WTC11 (cell line): ENCODE measurements around the gene TMEM217. TPM values are rescaled to one million over a fixed set of nuclear protein-coding genes. Genes with fewer than 3 reads are reported as not detected.

Experiments
- ATAC-seq: fragments of 200-7000 bp; cut with Tn5 transposase; 2 replicates; pipeline ENCODE4 v1.10.0; 2021; ENCODE audit warnings: mild to moderate bottlenecking, moderate library complexity
- CTCF ChIA-PET: fragments of 300-600 bp; sonication (Branson Sonifier 250); formaldehyde crosslinking; loops from one replicate; lab custom pipeline; 2021; ENCODE audit warnings: antibody characterized with exemption; lab: Charles Lee
- POLR2A ChIA-PET: fragments of 350-600 bp; sonication (Branson Sonifier 250); formaldehyde crosslinking; loops from one replicate; lab custom pipeline; 2021; ENCODE audit warnings: antibody characterized with exemption; lab: Charles Lee
- DNase-seq: peaks from one replicate; pipeline ENCODE4 v3.0.0; 2021; ENCODE audit warnings: low spot score
- H3K27ac Mint-ChIP-seq: 2 replicates; pipeline ENCODE4 v1.8.0; 2021; ENCODE audit warnings: mixed read lengths
- H3K27me3 Mint-ChIP-seq: 2 replicates; pipeline ENCODE4 v1.8.0; 2021; ENCODE audit warnings: low read depth, mild to moderate bottlenecking, moderate library complexity, mixed read lengths
- H3K36me3 Mint-ChIP-seq: 2 replicates; pipeline ENCODE4 v1.8.0; 2021; ENCODE audit warnings: mixed read lengths
- H3K4me1 Mint-ChIP-seq: 2 replicates; pipeline ENCODE4 v1.8.0; 2022; ENCODE audit warnings: mixed read lengths
- H3K4me3 Mint-ChIP-seq: 2 replicates; pipeline ENCODE4 v1.8.0; 2021; ENCODE audit warnings: mild to moderate bottlenecking, moderate library complexity, mixed read lengths
- H3K9me3 Mint-ChIP-seq: 2 replicates; pipeline ENCODE4 v1.8.0; 2021; ENCODE audit warnings: mixed read lengths
- E2F1 ChIP-seq: sonication (generic); formaldehyde crosslinking; IDR thresholded peaks from 2 replicates; pipeline ENCODE4 v1.8.0; 2022; ENCODE audit warnings: mild to moderate bottlenecking, missing genetic modification reagents
- EMX1 ChIP-seq: fragments of 250-450 bp; sonication (Bioruptor Pico); IDR thresholded peaks from 2 replicates; pipeline ENCODE4 v1.8.0; 2021; ENCODE audit warnings: mild to moderate bottlenecking
- ESRRA ChIP-seq: sonication (generic); formaldehyde crosslinking; IDR thresholded peaks from 2 replicates; pipeline ENCODE4 v1.8.1; 2022; ENCODE audit warnings: mild to moderate bottlenecking, missing genetic modification reagents, borderline replicate concordance
- GABPB1 ChIP-seq: sonication (generic); formaldehyde crosslinking; IDR thresholded peaks from 2 replicates; pipeline ENCODE4 v1.8.1; 2023; ENCODE audit warnings: mild to moderate bottlenecking, missing genetic modification reagents
- GRHL2 ChIP-seq: fragments of 250-450 bp; sonication (Bioruptor Pico); IDR thresholded peaks from 2 replicates; pipeline ENCODE4 v1.8.0; 2022; ENCODE audit warnings: mild to moderate bottlenecking, moderate library complexity; ENCODE audit not compliant: insufficient replicate concordance, severe bottlenecking
- HMGA2 ChIP-seq: fragments of 250-450 bp; sonication (Bioruptor Pico); IDR thresholded peaks from 2 replicates; pipeline ENCODE4 v1.4.0; 2021; ENCODE audit warnings: mild to moderate bottlenecking, moderate library complexity
- JUN ChIP-seq: sonication (generic); formaldehyde crosslinking; IDR thresholded peaks from 2 replicates; pipeline ENCODE4 v1.8.0; 2023; ENCODE audit warnings: mild to moderate bottlenecking, missing genetic modification reagents
- NR3C1 ChIP-seq: sonication (generic); formaldehyde crosslinking; conservative IDR thresholded peaks from 2 replicates; pipeline ENCODE4 v1.8.1; 2023; ENCODE audit warnings: low read depth, mild to moderate bottlenecking, missing genetic modification reagents
- SMAD4 ChIP-seq: sonication (generic); formaldehyde crosslinking; IDR thresholded peaks from 2 replicates; pipeline ENCODE4 v1.8.0; 2022; ENCODE audit warnings: mild to moderate bottlenecking, missing genetic modification reagents
- SOX15 ChIP-seq: fragments of 250-450 bp; sonication (Bioruptor Pico); IDR thresholded peaks from 2 replicates; pipeline ENCODE4 v1.9.0; 2021; ENCODE audit warnings: mild to moderate bottlenecking
- STAT6 ChIP-seq: sonication (generic); formaldehyde crosslinking; conservative IDR thresholded peaks from 2 replicates; pipeline ENCODE4 v1.8.1; 2023; ENCODE audit warnings: mild to moderate bottlenecking, low read depth, missing genetic modification reagents, moderate library complexity
- TEAD4 ChIP-seq: sonication (generic); formaldehyde crosslinking; IDR thresholded peaks from 2 replicates; pipeline ENCODE4 v1.8.0; 2022; ENCODE audit warnings: mild to moderate bottlenecking, missing genetic modification reagents
- TP53 ChIP-seq: sonication (generic); formaldehyde crosslinking; IDR thresholded peaks from 2 replicates; pipeline ENCODE4 v1.8.1; 2023; ENCODE audit warnings: mild to moderate bottlenecking, missing genetic modification reagents
- ZNF121 ChIP-seq: sonication (generic); formaldehyde crosslinking; IDR thresholded peaks from 2 replicates; pipeline ENCODE4 v1.8.0; 2023; ENCODE audit warnings: missing genetic modification reagents
- ZNF416 ChIP-seq: fragments of 250-450 bp; sonication (Bioruptor Pico); IDR thresholded peaks from 2 replicates; pipeline ENCODE4 v1.9.0; 2021; ENCODE audit warnings: mild to moderate bottlenecking, inconsistent platforms
- ZNF423 ChIP-seq: fragments of 250-450 bp; sonication (Bioruptor Pico); IDR thresholded peaks from 2 replicates; pipeline ENCODE4 v2.1.2; 2022; ENCODE audit warnings: mild to moderate bottlenecking, moderate library complexity
- ZNF512 ChIP-seq: sonication (generic); formaldehyde crosslinking; IDR thresholded peaks from 2 replicates; pipeline ENCODE4 v1.8.1; 2022; ENCODE audit warnings: missing genetic modification reagents, borderline replicate concordance
- ZNF532 ChIP-seq: fragments of 250-450 bp; sonication (Bioruptor Pico); IDR thresholded peaks from 2 replicates; pipeline ENCODE4 v1.9.0; 2021; ENCODE audit warnings: mild to moderate bottlenecking, borderline replicate concordance
- ZSCAN18 ChIP-seq: fragments of 250-450 bp; sonication (Bioruptor Pico); IDR thresholded peaks from 2 replicates; pipeline ENCODE4 v2.1.2; 2022; ENCODE audit warnings: mild to moderate bottlenecking, moderate library complexity
- total RNA-seq: library from RNA; stranded (reverse); gene quantifications from 3 replicates; pipeline ENCODE4 v1.2.3, GENCODE V29; 2021
- TF ChIP-seq, protein P1 (sequence below): fragments of 250-450 bp; sonication (Bioruptor Pico); IDR thresholded peaks from 2 replicates; pipeline ENCODE4 v1.9.0; 2021; ENCODE audit warnings: mild to moderate bottlenecking

TMEM217 gene
- total RNA-seq, 1 experiment from 2014 or later: 0.61 TPM

DNA sequence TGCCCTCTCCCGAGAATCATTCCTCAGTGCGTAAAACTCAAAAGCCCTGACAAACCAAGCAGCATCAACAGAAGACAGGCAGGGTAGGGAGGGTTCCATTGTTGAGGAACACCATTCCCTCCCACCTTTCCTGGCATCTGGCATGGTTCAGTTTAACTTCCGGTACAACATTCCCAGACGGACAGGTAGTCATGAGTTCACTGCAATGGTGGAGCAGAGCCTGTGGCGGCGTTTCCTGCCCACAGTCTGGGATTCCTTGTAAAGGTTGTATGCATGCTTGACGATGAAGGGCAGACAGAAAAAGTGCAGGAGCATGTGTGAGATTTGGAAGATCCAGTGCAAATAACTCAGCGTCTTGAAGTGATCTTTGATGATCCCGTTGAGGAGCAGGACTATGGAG is 45.7 kb downstream of the TMEM217 start:
- DNase-seq: no peak
- Mint-ChIP-seq H3K27ac (no peak overlapping the region), H3K9me3 (no peaks in the 10 kb centered on the region), H3K4me3 (no peak overlapping the region), H3K4me1 (peaks cover 5% of the 10 kb centered on the region; the same call in 1 of the 2 replicates), H3K27me3 (peaks cover 3% of the 10 kb centered on the region; the same call in 1 of the 2 replicates), H3K36me3 (no peaks in the 10 kb centered on the region)
- CTCF ChIA-PET: interaction anchor here (1.3 to 20.2 kb wide), 3 partner anchors 174 to 447 kb away, joined by 4 to 537 read pairs (median 4); no protein-coding TSS in a partner anchor
- POLR2A ChIA-PET: no interaction called here
- TF ChIP-seq ZSCAN18 (CRISPR knock-in tag) (no peak), JUN (no peak), TP53 (CRISPR knock-in tag) (no peak), NR3C1 (CRISPR knock-in tag) (no peak), ZNF423 (no peak), SMAD4 (CRISPR knock-in tag) (no peak), HMGA2 (CRISPR knock-in tag) (no peak), TEAD4 (no peak), ZNF121 (CRISPR knock-in tag) (no peak), SOX15 (CRISPR knock-in tag) (no peak), ZNF512 (CRISPR knock-in tag) (no peak), GABPB1 (CRISPR knock-in tag) (no peak), GRHL2 (CRISPR knock-in tag) (no peak), ZNF532 (CRISPR knock-in tag) (no peak), ZNF416 (CRISPR knock-in tag) (no peak), ESRRA (CRISPR knock-in tag) (no peak), EMX1 (no peak), STAT6 (no peak), E2F1 (CRISPR knock-in tag) (no peak)
- TF ChIP-seq, protein P1, sequence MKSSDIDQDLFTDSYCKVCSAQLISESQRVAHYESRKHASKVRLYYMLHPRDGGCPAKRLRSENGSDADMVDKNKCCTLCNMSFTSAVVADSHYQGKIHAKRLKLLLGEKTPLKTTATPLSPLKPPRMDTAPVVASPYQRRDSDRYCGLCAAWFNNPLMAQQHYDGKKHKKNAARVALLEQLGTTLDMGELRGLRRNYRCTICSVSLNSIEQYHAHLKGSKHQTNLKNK (CRISPR knock-in tag): no peak
- ATAC-seq: no peak
